ENCODE measurements around the gene AK1.

DNA sequence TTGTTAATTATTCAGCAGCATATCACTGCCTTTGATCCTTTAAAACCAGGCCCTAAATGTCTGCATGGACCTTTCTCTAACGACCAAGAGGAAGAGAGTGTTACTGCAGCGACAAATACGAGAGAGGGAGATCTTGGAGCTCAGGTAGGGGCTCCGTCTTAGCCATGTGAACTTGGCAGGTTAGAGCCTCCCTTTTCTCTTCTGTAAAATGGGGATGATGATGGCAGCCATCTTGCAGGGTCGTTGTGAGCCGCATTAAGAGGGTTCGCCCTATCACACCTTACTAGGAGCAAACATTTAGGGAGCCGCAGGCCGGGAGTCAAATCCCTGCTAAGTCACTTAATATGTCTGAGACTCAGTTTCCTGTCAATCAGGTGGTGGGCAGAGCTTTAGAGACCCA is 24.6 kb downstream of the AK1 start:
- TF ChIP-seq, protein P1, sequence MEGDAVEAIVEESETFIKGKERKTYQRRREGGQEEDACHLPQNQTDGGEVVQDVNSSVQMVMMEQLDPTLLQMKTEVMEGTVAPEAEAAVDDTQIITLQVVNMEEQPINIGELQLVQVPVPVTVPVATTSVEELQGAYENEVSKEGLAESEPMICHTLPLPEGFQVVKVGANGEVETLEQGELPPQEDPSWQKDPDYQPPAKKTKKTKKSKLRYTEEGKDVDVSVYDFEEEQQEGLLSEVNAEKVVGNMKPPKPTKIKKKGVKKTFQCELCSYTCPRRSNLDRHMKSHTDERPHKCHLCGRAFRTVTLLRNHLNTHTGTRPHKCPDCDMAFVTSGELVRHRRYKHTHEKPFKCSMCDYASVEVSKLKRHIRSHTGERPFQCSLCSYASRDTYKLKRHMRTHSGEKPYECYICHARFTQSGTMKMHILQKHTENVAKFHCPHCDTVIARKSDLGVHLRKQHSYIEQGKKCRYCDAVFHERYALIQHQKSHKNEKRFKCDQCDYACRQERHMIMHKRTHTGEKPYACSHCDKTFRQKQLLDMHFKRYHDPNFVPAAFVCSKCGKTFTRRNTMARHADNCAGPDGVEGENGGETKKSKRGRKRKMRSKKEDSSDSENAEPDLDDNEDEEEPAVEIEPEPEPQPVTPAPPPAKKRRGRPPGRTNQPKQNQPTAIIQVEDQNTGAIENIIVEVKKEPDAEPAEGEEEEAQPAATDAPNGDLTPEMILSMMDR (IDR thresholded peaks at IDR 0.05): no peak
- TF ChIP-seq POLR2AphosphoS5 (IDR thresholded peaks at IDR 0.05): no peak
